SU-DHL-6 (cell line): ENCODE measurements around the gene PDLIM4.

Experiments
- CTCF ChIP-seq: fragments of 200-600 bp; sonication (generic); IDR thresholded peaks from one replicate; pipeline ENCODE4 v1.5.1; 2017; ENCODE audit warnings: antibody characterized with exemption, mild to moderate bottlenecking, low read length, moderate library complexity; ENCODE audit not compliant: insufficient read depth, poor library complexity, severe bottlenecking
- EZH2phosphoT487 ChIP-seq: fragments of 200-600 bp; sonication (generic), shearing (Covaris generic); conservative IDR thresholded peaks from 2 replicates; pipeline ENCODE4 v1.6.1; 2018; ENCODE audit warnings: mild to moderate bottlenecking, antibody characterized with exemption, low read length, moderate library complexity, mixed read lengths

GRCh38 chr5:132303589-132303988 is 46.1 kb downstream of the PDLIM4 start:
- TF ChIP-seq CTCF (no peak), EZH2phosphoT487 (no peak)
